GM12892 (cell line): ENCODE data around the gene VAPB.

Source experiments
- POLR2A ChIP-seq: IDR thresholded peaks from 2 replicates; pipeline ENCODE4 v1.6.1; 2011; ENCODE audit warnings: low read depth, low read length, control low read depth
- POLR2AphosphoS5 ChIP-seq: IDR thresholded peaks from 2 replicates; pipeline ENCODE4 v1.6.1; 2011; ENCODE audit warnings: low read depth, low read length, control low read depth
- TAF1 ChIP-seq: IDR thresholded peaks from 2 replicates; pipeline ENCODE4 v1.6.1; 2011; ENCODE audit warnings: low read depth, mild to moderate bottlenecking, control low read depth, low read length, borderline replicate concordance

- TF ChIP-seq POLR2AphosphoS5 (no peak), POLR2A (no peak), TAF1 (no peak)
Observed at GRCh38 chr20:58407201-58407873, 18.3 kb downstream of the VAPB start.
